Stimulated activated CD4-positive, alpha-beta T cell treated with anti-CD3 and anti-CD28 coated beads, TNF-alpha, amount 100 ng/mL, for 1 hour (primary cell): ENCODE measurements around the gene TGDS.
"Not testable (repeated sequence)": the region's sequence is repeated elsewhere in the genome, so short reads cannot be mapped to it uniquely, and the experiment has no call there.

ENCODE experiments used
- DNase-seq, 3 donors: peaks; one replicate each; pipeline ENCODE4 v3.0.0-alpha.2; 2020; ENCODE audit warnings: low read depth in 3 of 3, low spot score in 1 of 3

TGDS gene, protein sequence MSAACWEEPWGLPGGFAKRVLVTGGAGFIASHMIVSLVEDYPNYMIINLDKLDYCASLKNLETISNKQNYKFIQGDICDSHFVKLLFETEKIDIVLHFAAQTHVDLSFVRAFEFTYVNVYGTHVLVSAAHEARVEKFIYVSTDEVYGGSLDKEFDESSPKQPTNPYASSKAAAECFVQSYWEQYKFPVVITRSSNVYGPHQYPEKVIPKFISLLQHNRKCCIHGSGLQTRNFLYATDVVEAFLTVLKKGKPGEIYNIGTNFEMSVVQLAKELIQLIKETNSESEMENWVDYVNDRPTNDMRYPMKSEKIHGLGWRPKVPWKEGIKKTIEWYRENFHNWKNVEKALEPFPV

DNA sequence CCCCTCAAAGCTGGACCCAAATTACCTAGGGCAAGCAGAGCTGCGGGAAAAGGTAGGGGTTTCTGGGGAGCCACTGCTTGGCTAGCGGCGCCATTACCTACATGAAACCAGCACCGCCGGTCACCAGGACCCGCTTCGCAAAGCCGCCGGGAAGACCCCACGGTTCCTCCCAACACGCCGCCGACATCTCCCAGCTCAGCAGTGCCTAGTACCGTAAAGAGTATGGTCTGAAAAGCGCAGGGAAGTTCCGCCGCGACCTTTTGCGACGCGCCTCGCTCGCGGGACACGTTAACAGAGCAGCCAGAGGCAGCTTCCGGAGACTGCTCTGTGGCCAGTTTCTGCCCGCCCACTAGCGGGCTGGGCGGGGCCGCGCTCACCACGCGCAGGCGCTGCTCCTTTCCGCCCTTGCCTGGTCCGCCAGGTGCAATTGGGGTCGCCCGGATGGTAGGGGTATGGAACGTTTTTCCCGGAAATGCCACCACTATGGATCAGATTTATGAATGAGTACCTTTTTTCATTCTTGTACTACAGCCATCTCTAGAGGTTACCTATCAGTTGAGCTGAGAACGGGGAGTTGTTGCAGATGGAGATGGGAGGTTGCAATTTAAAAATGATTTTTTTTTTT is at the start of gene TGDS:
Gene TGDS, minus strand, starts transcription at position 203 of the 625 bp plus-strand sequence. Its CDS starts 16 bp downstream, at position 187.
- DNase-seq, result peak; percentile 61 to 77 (median 65)

DNA sequence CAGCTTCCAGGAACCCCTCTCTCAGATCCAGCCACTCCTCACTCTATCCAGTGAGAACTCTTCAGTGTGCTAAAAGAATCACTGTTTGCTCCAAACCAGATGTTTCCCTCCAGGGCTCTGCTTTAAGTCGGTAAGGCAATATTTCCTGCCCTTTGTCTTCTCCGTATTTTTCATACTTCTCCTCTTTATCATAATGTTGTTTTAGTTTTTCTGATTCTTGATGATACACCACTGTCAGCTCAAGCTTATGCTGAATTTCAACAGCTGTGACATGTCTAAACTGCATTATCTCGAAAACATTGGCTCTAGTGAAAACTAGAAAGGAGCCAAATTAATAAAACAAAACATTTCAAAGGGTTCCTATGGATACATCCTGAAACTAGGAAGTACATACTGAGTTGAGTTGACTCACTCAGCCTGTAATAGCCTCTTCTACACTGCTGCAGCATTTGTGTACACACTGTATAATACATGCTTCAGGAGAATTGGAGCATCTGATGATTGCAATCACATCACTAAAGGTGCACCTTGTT is 45.5 kb upstream of the TGDS start:
- no peak for DNase-seq

DNA sequence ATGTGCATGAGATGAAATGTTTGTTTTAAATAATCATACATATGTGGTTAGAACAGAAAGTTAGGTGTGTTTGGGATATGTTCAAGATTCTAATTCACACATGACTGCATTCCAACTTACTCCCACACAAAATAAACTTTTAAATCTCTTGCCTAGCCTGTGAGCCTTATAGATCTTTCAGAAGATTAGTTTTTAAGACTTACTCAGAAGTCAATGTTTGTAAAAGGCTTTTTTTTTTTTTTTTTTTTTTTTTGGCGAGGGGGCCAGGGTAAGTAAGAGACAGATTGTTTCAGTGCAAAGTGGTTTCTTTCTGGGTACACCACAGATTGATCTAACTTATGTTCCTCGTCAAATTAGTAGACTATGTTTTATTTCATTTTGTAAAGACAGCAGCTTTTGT is 44.8 kb upstream of the TGDS start:
- no peak for DNase-seq

DNA sequence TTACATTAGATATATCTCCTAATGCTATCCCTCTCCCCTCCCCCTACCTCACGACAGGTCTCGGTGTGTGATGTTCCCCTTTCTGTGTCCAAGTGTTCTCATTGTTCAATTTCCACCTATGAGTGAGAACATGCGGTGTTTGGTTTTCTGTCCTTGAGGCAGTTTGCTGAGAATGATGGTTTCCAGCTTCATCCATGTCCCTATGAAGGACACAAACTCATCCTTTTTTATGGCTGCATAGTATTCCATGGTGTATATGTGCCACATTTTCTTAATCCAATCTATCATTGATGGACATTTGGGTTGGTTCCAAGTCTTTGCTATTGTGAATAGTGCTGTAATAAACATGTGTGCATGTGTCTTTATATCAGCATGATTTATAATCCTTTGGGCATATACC is 41.7 kb upstream of the TGDS start:
- not testable (repeated sequence) for DNase-seq

DNA sequence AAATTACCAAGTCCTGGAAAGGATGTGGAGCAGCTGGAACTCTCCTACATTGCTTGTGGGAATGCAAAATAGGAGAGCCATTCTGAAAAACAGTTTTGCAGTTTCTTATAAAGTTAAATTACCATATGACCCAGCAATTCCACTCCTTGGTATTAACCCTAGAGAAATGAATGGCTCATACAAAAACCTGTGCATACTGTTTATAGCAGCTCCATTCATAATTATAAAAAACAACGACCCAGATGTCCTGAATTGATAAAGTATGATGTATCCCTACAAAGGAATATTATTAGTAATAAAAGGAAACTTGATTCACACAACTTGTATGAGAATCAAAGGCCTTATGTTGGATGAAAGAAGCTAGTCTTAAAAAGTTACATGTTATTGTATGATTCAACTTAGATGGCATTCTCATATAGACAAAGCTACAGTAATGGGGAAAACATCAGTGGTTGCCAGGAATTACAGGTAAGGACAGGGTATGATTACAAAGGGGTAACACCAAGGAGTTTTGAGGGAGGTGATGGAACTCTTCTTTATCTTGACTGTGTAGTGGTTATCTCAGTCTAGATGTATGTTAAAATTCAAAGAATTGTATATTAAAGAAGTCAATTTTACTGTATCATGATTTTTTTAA is 41.1 kb upstream of the TGDS start:
- DNase-seq, result no peak

DNA sequence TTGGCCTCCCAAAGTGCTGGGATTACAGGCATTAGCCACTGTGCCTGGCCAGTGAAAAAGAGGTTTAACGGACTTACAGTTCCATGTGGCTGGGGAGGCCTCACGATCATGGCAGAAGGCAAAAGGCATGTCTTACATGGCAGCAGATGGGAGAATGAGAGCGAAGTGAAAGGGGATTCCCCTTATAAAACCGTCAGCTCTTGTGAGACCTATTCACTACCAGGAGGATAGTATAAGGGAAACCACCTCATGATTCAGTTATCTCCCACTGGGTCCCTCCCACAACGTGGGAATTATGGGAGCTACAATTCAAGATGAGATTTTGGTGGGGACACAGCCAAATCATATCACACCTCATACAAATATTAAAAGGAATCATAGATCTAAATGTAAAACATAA is 40.1 kb upstream of the TGDS start:
- DNase-seq, result not testable (repeated sequence)

DNA sequence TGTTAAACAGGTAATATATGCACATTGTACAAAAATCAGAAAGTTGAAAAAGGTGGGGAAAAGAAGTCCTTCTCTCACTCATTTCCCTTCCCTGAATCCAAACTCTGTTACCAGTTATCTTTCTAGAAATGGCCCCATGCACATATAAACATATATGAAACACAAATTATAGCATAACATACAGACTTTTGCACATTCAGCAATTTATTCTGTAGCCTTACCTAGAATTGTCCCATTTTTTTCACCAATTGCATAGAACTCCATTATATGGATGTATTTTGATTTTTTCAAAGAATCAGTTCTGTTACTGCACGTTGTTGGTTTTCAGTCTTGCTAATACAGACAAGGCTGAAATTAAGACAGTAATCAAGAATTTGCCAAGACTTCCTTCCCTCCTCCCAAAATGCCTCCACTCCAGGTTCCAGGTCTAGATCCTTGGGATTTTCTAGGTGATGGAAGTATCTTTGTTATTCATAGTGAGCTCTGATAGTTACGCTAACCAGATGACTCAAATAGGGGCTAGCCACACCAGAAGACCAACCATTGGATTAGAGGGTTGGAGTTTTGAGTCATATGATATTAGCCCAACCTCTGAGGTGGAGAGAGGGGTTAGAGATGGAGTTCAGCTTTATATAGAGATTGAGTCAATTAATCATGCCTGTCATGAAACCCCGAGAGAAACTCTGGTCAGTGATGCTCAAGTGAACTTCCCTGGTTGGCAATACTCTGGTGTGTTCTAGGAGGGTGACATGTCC is 36.5 kb upstream of the TGDS start:
- DNase-seq, result no peak

DNA sequence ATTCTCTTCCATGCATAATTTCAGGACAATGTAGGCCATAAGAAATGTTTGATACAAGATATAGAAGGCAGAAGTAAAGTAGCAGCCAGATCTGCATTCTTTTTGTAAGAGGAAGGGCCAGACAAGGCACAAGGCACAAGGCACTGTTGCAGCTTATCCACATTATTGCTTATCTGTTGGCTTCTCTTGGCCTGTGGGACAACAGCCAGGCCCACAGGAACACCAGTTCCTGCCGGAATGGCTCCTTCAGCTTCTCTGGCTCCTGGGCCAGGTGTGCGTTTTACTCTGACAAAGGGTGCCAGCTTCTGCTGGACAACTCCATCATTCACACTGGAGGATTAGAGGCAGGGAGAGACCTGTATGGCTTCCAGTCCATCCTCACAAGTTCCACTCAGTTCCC is 34.9 kb upstream of the TGDS start:
- DNase-seq, result no peak

DNA sequence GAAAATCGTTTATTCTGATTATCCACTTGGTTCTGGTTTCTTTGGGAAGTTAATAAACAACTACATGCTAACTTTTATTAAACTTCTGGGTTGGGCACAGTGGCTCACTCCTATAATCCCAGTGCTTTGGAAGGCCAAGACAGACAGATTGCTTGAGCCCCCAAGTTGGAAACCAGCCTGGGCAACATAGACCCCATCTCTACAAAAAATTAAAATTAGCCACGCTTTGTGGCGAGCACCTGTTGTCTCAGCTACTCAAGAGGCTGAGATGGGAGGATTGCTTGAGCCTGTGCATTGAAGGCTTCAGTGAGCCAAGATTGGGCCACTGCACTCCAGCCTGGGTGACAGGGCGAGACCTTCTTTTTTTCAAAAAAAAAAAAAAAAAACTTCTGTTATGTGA is 27.4 kb upstream of the TGDS start:
- DNase-seq, result no peak

DNA sequence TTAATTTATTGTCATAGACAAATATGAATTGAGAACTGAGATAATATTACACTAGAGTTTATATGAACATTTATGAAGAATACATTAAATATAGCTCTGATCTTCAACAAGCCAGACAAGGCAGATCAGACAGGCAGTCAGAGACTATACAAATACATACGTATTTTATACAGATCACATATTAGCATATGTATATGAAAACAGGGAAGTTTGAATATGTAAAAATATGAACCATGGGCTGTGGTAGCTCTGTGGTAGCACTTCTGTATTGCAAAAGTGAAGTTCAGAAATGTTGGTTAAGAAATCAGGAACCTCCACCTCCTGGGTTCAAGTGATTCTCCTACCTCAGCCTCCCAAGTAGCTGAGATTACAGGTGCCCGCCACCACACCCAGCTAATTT is 26.4 kb upstream of the TGDS start:
- DNase-seq, result no peak

DNA sequence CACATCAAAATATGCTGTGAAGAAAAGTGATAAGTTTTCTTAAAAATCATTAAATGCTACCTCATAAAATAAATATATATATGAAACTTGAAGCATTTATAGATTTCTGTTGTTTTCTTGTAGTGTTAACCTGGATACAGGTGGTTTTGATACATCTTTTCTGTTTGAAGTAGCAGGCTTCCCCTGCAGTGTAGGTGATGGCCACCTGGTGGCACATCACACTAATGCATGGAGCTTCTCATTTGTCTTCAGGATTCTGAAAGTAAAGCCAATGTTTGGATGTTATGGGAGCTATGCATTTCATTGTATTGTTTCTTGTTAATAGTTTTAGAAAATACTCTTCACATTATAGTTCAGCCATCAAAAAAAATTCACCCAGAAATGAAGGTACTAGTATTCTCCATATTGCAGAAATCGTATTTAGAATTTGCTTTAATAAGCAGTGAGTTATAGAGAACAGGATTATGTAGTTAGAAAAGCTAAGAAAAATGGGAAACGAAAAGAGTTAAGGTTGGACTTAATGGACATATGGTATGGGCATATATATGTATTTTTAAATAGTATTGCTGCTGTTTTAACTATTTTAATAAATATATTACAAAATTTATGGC is 24.4 kb upstream of the TGDS start:
- DNase-seq, result no peak

DNA sequence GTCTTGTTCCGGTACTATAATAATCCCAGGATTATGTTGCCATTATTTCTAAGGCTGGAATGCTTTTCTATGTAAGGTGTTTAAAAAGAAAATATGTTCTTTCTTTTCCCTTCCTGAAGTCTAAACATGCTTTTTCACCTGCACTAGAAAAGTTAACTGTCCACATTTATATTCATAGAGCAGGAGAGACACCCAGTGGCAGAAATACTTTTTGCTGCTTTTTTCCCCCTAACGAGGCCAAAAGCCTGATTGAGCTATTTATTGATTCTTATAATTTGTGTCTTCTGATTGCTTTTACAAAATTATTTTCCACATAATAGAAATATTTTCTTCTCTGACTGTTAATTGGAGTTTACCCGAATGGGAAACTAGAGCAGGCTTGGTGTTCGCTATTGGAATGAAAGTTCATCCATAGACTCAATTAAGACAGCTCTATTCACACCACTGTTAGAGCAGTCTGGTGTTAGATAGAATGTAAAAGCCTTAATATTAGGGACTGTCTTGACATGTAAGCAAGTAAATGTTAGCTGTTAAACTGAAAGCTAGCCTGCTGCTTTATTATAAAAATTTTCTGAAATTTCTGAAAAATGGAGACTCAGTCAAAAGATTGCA is 21.5 kb upstream of the TGDS start:
- DNase-seq, result no peak

DNA sequence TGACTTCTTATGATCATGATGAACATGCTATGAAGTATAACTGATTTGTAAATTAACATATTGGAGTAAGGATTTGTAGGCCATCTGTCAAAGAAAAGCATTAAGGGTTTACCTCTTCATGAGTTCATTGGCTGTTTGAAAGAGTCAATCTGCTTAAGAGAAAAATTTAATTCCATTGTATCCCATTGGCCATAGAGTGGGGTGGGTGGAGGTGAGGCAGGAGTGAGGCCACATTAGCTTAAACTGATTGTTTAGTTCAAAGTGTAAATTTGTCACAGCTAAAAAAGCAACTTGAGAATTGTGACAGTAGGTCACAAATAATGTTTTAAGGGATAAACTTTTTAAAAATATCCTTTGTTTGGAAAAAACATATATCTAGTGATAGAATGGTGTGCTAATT is 17.1 kb upstream of the TGDS start:
- DNase-seq, result no peak

DNA sequence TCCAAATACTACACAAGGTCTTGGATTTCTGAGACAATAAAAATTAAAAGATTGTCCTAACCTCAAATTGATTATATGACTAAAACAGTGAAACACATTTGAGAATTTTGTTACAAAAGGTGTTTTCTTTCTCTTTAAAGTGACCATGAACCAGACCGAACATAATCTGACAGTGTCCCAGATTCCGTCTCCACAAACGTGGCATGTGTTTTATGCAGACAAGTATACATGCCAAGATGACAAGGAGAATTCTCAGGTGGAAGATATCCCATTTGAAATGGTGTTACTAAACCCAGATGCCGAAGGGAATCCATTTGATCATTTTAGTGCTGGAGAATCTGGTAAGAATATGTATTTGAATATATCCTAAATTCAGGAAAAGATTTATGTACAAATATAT is 16.1 kb upstream of the TGDS start:
- no peak for DNase-seq

DNA sequence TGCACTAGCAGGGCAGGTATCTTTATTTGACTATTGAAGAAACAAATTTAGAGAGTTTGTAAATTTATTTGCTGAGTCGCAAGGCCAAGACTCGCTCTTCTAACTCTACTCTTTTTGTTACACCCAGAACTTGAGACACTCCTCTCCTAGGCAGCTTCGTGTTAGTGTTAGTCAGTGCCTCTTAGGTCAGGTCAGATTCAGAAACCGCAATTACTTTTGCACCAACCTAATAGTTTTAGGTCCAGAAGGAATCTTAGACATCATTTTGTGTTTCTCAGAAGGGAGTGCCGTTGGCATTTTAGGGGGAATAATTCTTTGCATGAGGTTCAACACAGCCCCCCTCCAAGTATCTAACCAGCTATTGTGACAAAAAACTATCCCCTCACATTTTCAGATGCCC is 14.5 kb upstream of the TGDS start:
- DNase-seq, result no peak

DNA sequence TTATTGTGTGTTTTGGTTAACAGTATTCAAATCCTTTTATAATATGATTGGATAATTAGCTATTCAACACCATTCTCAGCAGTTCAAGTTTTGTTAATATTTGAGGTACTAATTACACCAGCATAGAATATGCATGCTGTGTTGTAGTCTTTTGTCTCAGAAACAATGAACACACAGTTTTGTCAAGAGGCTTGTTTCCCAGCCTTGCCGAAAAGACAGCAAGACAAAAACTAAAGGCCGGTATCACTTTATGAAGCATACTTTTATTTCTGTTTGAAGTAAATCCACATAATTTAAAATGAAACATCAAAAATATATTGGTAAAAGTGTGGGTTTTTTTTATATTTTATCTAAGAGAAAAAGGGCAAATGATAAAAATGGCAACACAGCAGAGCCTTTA is 13.2 kb upstream of the TGDS start:
- no peak for DNase-seq

DNA sequence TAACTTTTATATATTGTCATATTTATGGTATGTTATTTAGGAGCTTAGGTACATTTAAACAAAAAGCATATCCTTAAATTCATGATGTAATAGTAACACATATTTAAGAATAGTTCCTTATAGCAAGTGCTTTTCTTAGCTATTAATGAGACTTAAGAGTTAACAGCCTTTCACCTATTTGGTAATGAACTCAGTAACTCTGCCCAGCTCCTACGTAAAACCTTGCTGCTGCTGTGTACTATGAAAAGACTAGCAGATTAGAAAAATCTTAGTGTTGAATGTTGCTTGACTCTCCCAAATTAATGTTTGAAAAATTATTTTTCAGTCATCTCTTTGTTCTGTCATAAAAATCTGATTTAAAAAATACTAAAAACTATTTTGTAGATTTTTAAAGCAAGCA is 12.6 kb upstream of the TGDS start:
- no peak for DNase-seq

DNA sequence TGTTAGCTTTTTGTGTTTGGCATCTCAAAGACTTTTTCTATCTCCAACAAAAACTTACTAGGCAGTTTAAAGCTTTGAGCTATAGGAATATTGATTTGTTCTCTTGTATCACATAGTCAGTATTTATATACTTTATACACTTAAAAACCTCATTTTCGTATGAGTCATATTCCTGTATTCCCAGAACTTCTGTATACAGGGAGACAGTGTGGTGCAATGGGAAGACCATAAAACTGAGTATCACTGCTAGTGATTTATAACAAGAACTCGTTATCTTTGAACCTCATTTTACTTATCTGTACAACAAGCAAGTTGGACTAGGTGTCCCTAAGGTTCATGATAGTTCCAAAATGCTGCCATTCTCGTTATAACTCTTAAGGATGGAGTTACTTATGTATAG is 12.0 kb upstream of the TGDS start:
- DNase-seq, result no peak

DNA sequence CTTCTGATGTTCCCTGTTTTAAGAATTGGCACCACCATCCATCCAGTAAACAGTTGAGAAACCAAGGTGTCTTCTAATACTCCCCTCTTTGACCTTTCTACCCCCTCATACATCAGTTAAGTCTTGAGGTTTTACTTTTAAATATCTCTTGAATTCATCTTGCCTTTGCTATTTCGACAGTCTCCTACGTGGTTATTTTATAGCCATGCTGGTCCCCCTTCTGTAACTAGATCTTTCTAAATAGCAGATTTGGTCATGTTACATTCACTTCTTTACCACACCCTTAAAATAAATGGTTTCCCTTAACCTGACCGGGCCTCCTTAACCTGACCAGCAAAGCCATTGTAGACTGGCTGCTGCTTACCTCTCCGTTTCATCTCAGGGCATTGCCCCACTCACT is 11.1 kb upstream of the TGDS start:
- DNase-seq, result no peak

DNA sequence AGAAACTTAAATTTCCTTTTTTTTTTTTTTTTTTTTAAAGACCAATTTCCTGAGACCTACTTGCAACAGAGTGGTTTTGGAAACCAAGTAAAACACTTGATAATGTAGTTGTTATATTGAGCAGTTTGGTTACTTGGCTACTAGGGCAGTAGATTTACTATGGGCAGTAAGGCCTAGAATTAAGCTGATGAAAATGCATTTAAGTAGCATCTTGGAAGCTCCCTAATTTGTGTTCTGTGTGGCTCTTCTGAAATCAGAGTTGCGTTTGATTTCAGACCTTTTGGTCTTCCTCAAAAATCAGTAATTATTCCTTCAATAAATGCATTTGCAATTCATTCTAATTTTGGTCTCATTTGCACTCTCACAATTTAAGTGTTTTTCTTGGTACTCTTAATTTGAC is 6.5 kb upstream of the TGDS start:
- DNase-seq, result no peak
